Pancreas (tissue), 10 donors: ENCODE measurements around the gene AQP2. TPM values are rescaled to one million over a fixed set of nuclear protein-coding genes. Genes with fewer than 3 reads are reported as not detected.

ENCODE experiments used
- ATAC-seq, 4 donors: fragments of 200-7000 bp; cut with Tn5 transposase; one replicate each; pipeline versions ENCODE4 v1.8.0 to v1.9.1; 2020; ENCODE audit warnings: mild to moderate bottlenecking in 4 of 4, moderate library complexity in 4 of 4
- DNase-seq, 6 donors: peaks; one replicate each; pipeline ENCODE4 v3.0.0-alpha.2; 2020
- FAIRE-seq: peaks from 2 replicates; lab custom pipeline; 2012; peaks lifted over from hg19 to GRCh38; lab: Jason Lieb, UNC
- H3K27ac ChIP-seq, 4 donors: fragments of 200-600 bp; sonication (generic); 1 replicate in 3 of 4; 2 replicates in 1 of 4; pipeline versions ENCODE4 v1.5.0 to v1.8.0; 2020
- H3K27me3 ChIP-seq, 4 donors: fragments of 200-600 bp; one replicate each; pipeline ENCODE4 v1.8.0; 2021
- H3K36me3 ChIP-seq, 3 donors: fragments of 200-600 bp; sonication (generic) in 1 of 3; one replicate each; pipeline versions ENCODE4 v1.5.0 to v1.8.0; 2020 to 2021
- H3K4me1 ChIP-seq, 3 donors: fragments of 200-600 bp; one replicate each; pipeline ENCODE4 v1.8.0; 2021
- H3K4me3 ChIP-seq, 4 donors: fragments of 200-600 bp; sonication (generic) in 2 of 4; one replicate each; pipeline versions ENCODE4 v1.5.0 to v1.8.0; 2020 to 2021
- H3K9me3 ChIP-seq, 4 donors: fragments of 200-600 bp; one replicate each; pipeline ENCODE4 v1.8.0; 2021
- CTCF ChIP-seq, 4 donors: fragments of 200-600 bp; sonication (generic) in 3 of 4; IDR thresholded peaks; one replicate each; pipeline versions ENCODE4 v1.5.0 to v1.8.0; 2021; ENCODE audit warnings: antibody characterized with exemption in 4 of 4
- WGBS, 2 donors: extraction: QIAGEN DNeasy Blood & Tissue Kit; methylation state at CpG; one replicate each; pipeline ENCODE4 v1.1.7; 2013; 5-methylcytosine and 5-hydroxymethylcytosine counted together
- intact Hi-C, 3 donors: fragments of 100-400 bp; cut with DNase I; formaldehyde crosslinking; loops; one replicate each; pipeline versions ENCODE4 v1.11.1 to v1.14.2; 2022
- polyA plus RNA-seq, 2 donors: library from polyadenylated mRNA; stranded (reverse); fragments of 200-250 nt; gene quantifications; one replicate each; pipeline ENCODE4 v1.2.3, GENCODE V29; 2013
- total RNA-seq, 6 donors: library from RNA; stranded (reverse); fragmentation: NEBNext Ultra II Directional in 4 of 6; extraction: Animal tissue kit (Norgen Biotek cat#: 25700) in 4 of 6; gene quantifications; one replicate each; pipeline versions ENCODE4 v1.2.1 to v1.2.4, GENCODE V29; 2021 to 2023
- donor health status: healthy with polysubstance abuse.
- donor health status: DM: no; HTN: no; CAD: no; lungs with moderate emphysema.
- donor health status: DM: no; HTN: no; CAD: no.
- donor health status: control.
- donor health status: control.
- donor health status: Bipolar disorder and iron deficiency.
- donor health status: DM: yes; HTN: yes; CAD: no.
- donor health status: DM: no; HTN: no; CAD: no.
- donor health status: DM: no; HTN: no; CAD: no.
- donor health status: DM: yes; HTN: yes; CAD: no.

Gene AQP2
- total and polyA plus RNA-seq, 8 donors: 0.06 to 0.31 (median 0.12) TPM; not detected in 5

- WGBS, 2 donors: 80 to 84% methylated on average over 5 of the region's 5 CpGs
- H3K27ac ChIP-seq: no peak overlapping the region
- H3K4me1 ChIP-seq: peaks cover 0 to 4% (median 0%) of the 10 kb centered on the region in 3 donors
- intact Hi-C loops: no loop called here
- no peak overlapping the region for H3K4me3 ChIP-seq
- H3K27me3 ChIP-seq: no peaks in the 10 kb centered on the region
- DNase-seq: no peak
- TF ChIP-seq CTCF (IDR thresholded peaks at IDR 0.05): no peak
- no peaks in the 10 kb centered on the region for H3K36me3 ChIP-seq
- no peak for ATAC-seq
- H3K9me3 ChIP-seq: no peaks in the 10 kb centered on the region
- FAIRE-seq: no peak
Measured at GRCh38 chr12:49933796-49934195, 16.7 kb upstream of the AQP2 start.

GRCh38 chr12:49934505-49934904, 16.0 kb upstream of the AQP2 start:
- intact Hi-C loops: no loop called here
- H3K9me3 ChIP-seq: no peaks in the 10 kb centered on the region
- no peaks in the 10 kb centered on the region for H3K36me3 ChIP-seq
- no peak for DNase-seq
- H3K4me3 ChIP-seq: no peak overlapping the region
- TF ChIP-seq CTCF (IDR thresholded peaks at IDR 0.05): no peak
- no peak overlapping the region for H3K27ac ChIP-seq
- no peak for FAIRE-seq
- WGBS, 2 donors: 83 to 91% methylated on average over 3 of the region's 3 CpGs
- H3K27me3 ChIP-seq: no peaks in the 10 kb centered on the region
- no peak for ATAC-seq
- H3K4me1 ChIP-seq: peaks cover 0 to 4% (median 0%) of the 10 kb centered on the region in 3 donors

- H3K27me3 ChIP-seq: no peaks in the 10 kb centered on the region
- peak in 1 of 6 donors; percentile 30 for DNase-seq
- H3K4me1 ChIP-seq: peaks cover 0 to 4% (median 0%) of the 10 kb centered on the region in 3 donors
- WGBS, 2 donors: 53 to 60% methylated on average over 3 of the region's 3 CpGs
- H3K9me3 ChIP-seq: no peaks in the 10 kb centered on the region
- peak in 3 of 4 donors; percentile 33 to 60 (median 58) for ATAC-seq
- H3K27ac ChIP-seq: peak overlapping the region in 1 of 4 donors; percentile 22
- intact Hi-C loops: no loop called here
- TF ChIP-seq CTCF (IDR thresholded peaks at IDR 0.05): no peak
- no peaks in the 10 kb centered on the region for H3K36me3 ChIP-seq
- no peak overlapping the region for H3K4me3 ChIP-seq
- no peak for FAIRE-seq
Measured at GRCh38 chr12:49936925-49937324, 13.6 kb upstream of the AQP2 start.

- H3K9me3 ChIP-seq: no peaks in the 10 kb centered on the region
- peak overlapping the region in 2 of 4 donors; percentile 15 to 22 for H3K27ac ChIP-seq
- peak in 1 of 4 donors; percentile 9 for ATAC-seq
- peaks cover 0 to 4% (median 0%) of the 10 kb centered on the region in 3 donors for H3K4me1 ChIP-seq
- WGBS, 2 donors: 66 to 68% methylated on average over 8 of the region's 8 CpGs
- H3K36me3 ChIP-seq: no peaks in the 10 kb centered on the region
- H3K27me3 ChIP-seq: no peaks in the 10 kb centered on the region
- FAIRE-seq: no peak
- intact Hi-C loops: no loop called here
- H3K4me3 ChIP-seq: no peak overlapping the region
- TF ChIP-seq CTCF (IDR thresholded peaks at IDR 0.05): no peak
- DNase-seq: no peak
Measured at GRCh38 chr12:49937639-49938300, 12.8 kb upstream of the AQP2 start.

- Histone ChIP-seq H3K4me1 (peaks cover 0 to 4% (median 0%) of the 10 kb centered on the region in 3 donors), H3K36me3 (no peaks in the 10 kb centered on the region), H3K27me3 (no peaks in the 10 kb centered on the region), H3K4me3 (no peak overlapping the region), H3K27ac (peak overlapping the region; percentile 10 to 58 (median 48)), H3K9me3 (no peaks in the 10 kb centered on the region)
- no peak for DNase-seq
- no peak for FAIRE-seq
- peak in 2 of 4 donors; percentile 59 to 67 for ATAC-seq
- TF ChIP-seq CTCF (IDR thresholded peaks at IDR 0.05): no peak
- intact Hi-C loops: no loop called here
Measured at GRCh38 chr12:49939307-49939706, 11.2 kb upstream of the AQP2 start.
